H1 (cell line): ENCODE measurements around the gene SLC25A39. TPM values are rescaled to one million over a fixed set of nuclear protein-coding genes. Genes with fewer than 3 reads are reported as not detected.

Experiments
- CTCF ChIA-PET: fragments of 300-600 bp; sonication (Branson Sonifier 250); formaldehyde crosslinking; loops from one replicate; lab custom pipeline; 2021; ENCODE audit not compliant: partially characterized antibody; lab: Charles Lee
- POLR2A ChIA-PET: fragments of 300-600 bp; sonication (Branson Sonifier 250); formaldehyde crosslinking; loops from one replicate; lab custom pipeline; 2021; ENCODE audit warnings: inconsistent platforms; ENCODE audit not compliant: partially characterized antibody; lab: Charles Lee
- DNase-seq, 2 experiments: peaks; one replicate each; pipeline versions ENCODE4 v3.0.0 to v3.0.0-alpha.2; 2010 to 2022; ENCODE audit warnings: low spot score in 2 of 2, low read depth in 1 of 2, mixed read lengths in 1 of 2
- FAIRE-seq: peaks from 2 replicates; lab custom pipeline; 2011; peaks lifted over from hg19 to GRCh38; lab: Jason Lieb, UNC
- H2AFZ ChIP-seq: 2 replicates; pipeline ENCODE4 v1.8.1; 2012; ENCODE audit warnings: low read length, inconsistent platforms
- H2AK5ac ChIP-seq: 2 replicates; pipeline ENCODE4 v1.6.1; 2013; ENCODE audit warnings: low read depth, low read length
- H2BK120ac ChIP-seq: replicated peaks from 2 replicates; pipeline ENCODE3; 2013; ENCODE audit warnings: low read depth, low read length, inconsistent platforms
- H2BK12ac ChIP-seq: 2 replicates; pipeline ENCODE4 v1.6.1; 2013; ENCODE audit warnings: low read depth, low read length
- H2BK15ac ChIP-seq: 2 replicates; pipeline ENCODE4 v1.6.1; 2013; ENCODE audit warnings: low read length
- H2BK20ac ChIP-seq: 2 replicates; pipeline ENCODE4 v1.6.1; 2013; ENCODE audit warnings: low read length
- H2BK5ac ChIP-seq: 2 replicates; pipeline ENCODE4 v1.6.1; 2013; ENCODE audit warnings: low read depth, low read length
- H3K14ac ChIP-seq: 2 replicates; pipeline ENCODE4 v1.6.1; 2013; ENCODE audit warnings: inconsistent platforms; ENCODE audit not compliant: insufficient read length
- H3K18ac ChIP-seq: 2 replicates; pipeline ENCODE4 v1.6.1; 2013; ENCODE audit warnings: low read length; ENCODE audit errors: extremely low read depth
- H3K23ac ChIP-seq: 2 replicates; pipeline ENCODE4 v1.6.1; 2013; ENCODE audit warnings: inconsistent platforms; ENCODE audit not compliant: insufficient read length
- H3K23me2 ChIP-seq: 2 replicates; pipeline ENCODE4 v1.6.1; 2013; ENCODE audit warnings: low read depth, low read length
- H3K27ac ChIP-seq: 2 replicates; pipeline ENCODE4 v1.6.1; 2011; ENCODE audit warnings: low read depth, low read length, inconsistent platforms
- H3K27me3 ChIP-seq, 4 experiments: replicated peaks in 1 of 4; 1 replicate in 1 of 4; 2 replicates in 3 of 4; pipeline versions ENCODE4 v1.6.1 to v1.8.1; 2011 to 2013; ENCODE audit warnings: low read length in 3 of 4, mild to moderate bottlenecking in 3 of 4, inconsistent platforms in 2 of 4, mixed read lengths in 2 of 4, moderate library complexity in 1 of 4; ENCODE audit not compliant: control insufficient read depth in 3 of 4, insufficient read depth in 3 of 4; ENCODE audit errors: extremely low read depth in 1 of 4
- H3K36me3 ChIP-seq, 4 experiments: 2 replicates each; pipeline versions ENCODE4 v1.6.1 to v1.8.1; 2011 to 2013; ENCODE audit warnings: mild to moderate bottlenecking in 4 of 4, low read length in 3 of 4, moderate library complexity in 2 of 4, control low read depth in 1 of 4, inconsistent platforms in 1 of 4; ENCODE audit not compliant: insufficient read depth in 4 of 4, control insufficient read depth in 2 of 4
- H3K4ac ChIP-seq: replicated peaks from 2 replicates; pipeline ENCODE3; 2013; ENCODE audit warnings: low read length, low read depth, mixed read lengths, inconsistent platforms; ENCODE audit not compliant: insufficient read length
- H3K4me1 ChIP-seq, 4 experiments: replicated peaks in 1 of 4; 1 replicate in 1 of 4; 2 replicates in 3 of 4; pipeline versions ENCODE4 v1.6.1 to v1.8.1; 2011 to 2013; ENCODE audit warnings: low read length in 3 of 4, inconsistent platforms in 2 of 4, mixed read lengths in 1 of 4; ENCODE audit not compliant: insufficient read depth in 4 of 4, control insufficient read depth in 3 of 4
- H3K4me2 ChIP-seq, 2 experiments: 2 replicates each; pipeline versions ENCODE4 v1.6.1 to v1.8.1; 2011 to 2013; ENCODE audit warnings: low read depth in 2 of 2, low read length in 2 of 2, control low read depth in 1 of 2, inconsistent platforms in 1 of 2, mild to moderate bottlenecking in 1 of 2; ENCODE audit not compliant: insufficient read depth in 1 of 2
- H3K4me3 ChIP-seq, 4 experiments: fragments of 200-600, 300-600 bp in 1 of 4; sonication (generic), shearing (Covaris generic), sonication (Bioruptor Twin) in 1 of 4; 2 replicates each; pipeline versions ENCODE4 v1.5.1 to v1.8.1; 2011 to 2016; ENCODE audit warnings: low read length in 4 of 4, low read depth in 3 of 4, control low read depth in 2 of 4, inconsistent platforms in 2 of 4, mild to moderate bottlenecking in 2 of 4, mixed read lengths in 1 of 4, moderate library complexity in 1 of 4; ENCODE audit not compliant: insufficient read depth in 2 of 4; ENCODE audit errors: extremely low read depth in 1 of 4
- H3K56ac ChIP-seq: replicated peaks from 2 replicates; pipeline ENCODE3; 2013; ENCODE audit warnings: low read depth, mild to moderate bottlenecking, mixed read lengths, low read length, inconsistent platforms; ENCODE audit not compliant: insufficient read length
- H3K79me1 ChIP-seq: 2 replicates; pipeline ENCODE4 v1.6.1; 2013; ENCODE audit warnings: low read depth, low read length, control low read depth
- H3K79me2 ChIP-seq, 2 experiments: 2 replicates each; pipeline versions ENCODE4 v1.6.1 to v1.8.1; 2012 to 2013; ENCODE audit warnings: low read length in 2 of 2, mild to moderate bottlenecking in 2 of 2, inconsistent platforms in 1 of 2; ENCODE audit not compliant: insufficient read depth in 2 of 2, control insufficient read depth in 1 of 2
- H3K9ac ChIP-seq, 4 experiments: replicated peaks in 1 of 4; 1 replicate in 1 of 4; 2 replicates in 3 of 4; pipeline versions ENCODE4 v1.6.1 to v1.8.1; 2011 to 2013; ENCODE audit warnings: low read depth in 3 of 4, low read length in 3 of 4, control low read depth in 2 of 4, mild to moderate bottlenecking in 2 of 4, moderate library complexity in 2 of 4, inconsistent platforms in 1 of 4; ENCODE audit errors: extremely low read depth in 1 of 4
- H3K9me3 ChIP-seq, 2 experiments: 2 replicates each; pipeline versions ENCODE4 v1.6.1 to v1.8.1; 2012 to 2013; ENCODE audit warnings: mild to moderate bottlenecking in 2 of 2, moderate library complexity in 2 of 2, control low read depth in 1 of 2, inconsistent platforms in 1 of 2, low read depth in 1 of 2, low read length in 1 of 2, mixed read lengths in 1 of 2; ENCODE audit not compliant: insufficient read depth in 2 of 2
- H4K20me1 ChIP-seq, 2 experiments: replicated peaks in 1 of 2; 2 replicates each; pipeline versions ENCODE3 to v1.8.1; 2011 to 2013; ENCODE audit warnings: inconsistent platforms in 2 of 2, low read length in 2 of 2, mild to moderate bottlenecking in 1 of 2; ENCODE audit not compliant: insufficient read depth in 2 of 2, control insufficient read depth in 1 of 2
- H4K5ac ChIP-seq: 2 replicates; pipeline ENCODE4 v1.6.1; 2013; ENCODE audit warnings: low read length, low read depth, mixed read lengths, inconsistent platforms; ENCODE audit not compliant: insufficient read length
- H4K8ac ChIP-seq: 2 replicates; pipeline ENCODE4 v1.8.0; 2013; ENCODE audit warnings: mild to moderate bottlenecking, moderate library complexity, low read length, inconsistent platforms; ENCODE audit not compliant: insufficient read depth; ENCODE audit errors: extremely low read depth
- H4K91ac ChIP-seq: replicated peaks from 2 replicates; pipeline ENCODE3; 2013; ENCODE audit warnings: low read length, mixed read lengths, inconsistent platforms; ENCODE audit not compliant: insufficient read length
- CBX5 ChIP-seq: fragments of 300-800, 300-1000 bp; sonication (generic); IDR thresholded peaks from 2 replicates; pipeline ENCODE4 v1.7.1; 2016; ENCODE audit warnings: antibody characterized with exemption, low read length, low read depth
- EZH2 ChIP-seq: fragments of 200-600 bp; sonication (generic); IDR thresholded peaks from 2 replicates; pipeline ENCODE4 v1.7.1; 2012; ENCODE audit warnings: low read depth, mild to moderate bottlenecking, moderate library complexity, low read length, inconsistent platforms; ENCODE audit not compliant: severe bottlenecking
- HDAC2 ChIP-seq, 2 experiments: fragments of 300-600 bp in 1 of 2; sonication (generic) in 1 of 2; IDR thresholded peaks; 2 replicates each; pipeline ENCODE4 v1.6.1; 2011 to 2012; ENCODE audit warnings: low read depth in 2 of 2, low read length in 2 of 2, mild to moderate bottlenecking in 2 of 2, moderate library complexity in 2 of 2, borderline replicate concordance in 1 of 2, inconsistent platforms in 1 of 2
- KDM1A ChIP-seq: fragments of 200-600, 300-600 bp; sonication (generic); IDR thresholded peaks from 2 replicates; pipeline ENCODE4 v1.7.1; 2016; ENCODE audit warnings: mild to moderate bottlenecking, low read length, borderline replicate concordance
- WGBS, 2 experiments: shearing (Covaris generic) in 1 of 2; methylation state at CpG; one replicate each; pipeline versions ENCODE4 v1.1.6 to v1.1.7; 2013 to 2015; ENCODE audit warnings: low lambda C conversion rate in 2 of 2, mixed read lengths in 2 of 2, inconsistent platforms in 1 of 2, low coverage in 1 of 2, missing lambda C conversion rate in 1 of 2; ENCODE audit not compliant: insufficient replicate concordance in 2 of 2, insufficient coverage in 1 of 2, insufficient read length in 1 of 2; ENCODE audit errors: extremely low coverage in 1 of 2, missing lambda C conversion rate in 1 of 2; 5-methylcytosine and 5-hydroxymethylcytosine counted together
- polyA plus RNA-seq, 7 experiments: library from polyadenylated mRNA; depleted of rRNA in 3 of 7; stranded (reverse) in 5 of 7; unstranded in 2 of 7; fragments of >200 nt in 5 of 7; fragments of 200-250 nt in 2 of 7; gene quantifications; 1 replicate in 5 of 7; 2 replicates in 1 of 7; 4 replicates in 1 of 7; pipeline versions ENCODE4 v1.2.1 to v1.2.3, GENCODE V29; 2011 to 2013; ENCODE audit warnings: missing spikeins in 2 of 7, mixed read lengths in 2 of 7
- total RNA-seq: library from RNA; stranded (reverse); fragmentation: NEBNext Ultra II Directional; extraction: Animal tissue kit (Norgen Biotek cat#: 25700); gene quantifications from 2 replicates; pipeline ENCODE4 v1.2.1, GENCODE V29; 2021
- TF ChIP-seq, protein P1 (sequence below): IDR thresholded peaks from 2 replicates; pipeline ENCODE4 v1.6.1; 2012; ENCODE audit warnings: inconsistent platforms

Gene SLC25A39
- total and polyA plus RNA-seq, 2 of the 8 experiments (the other 6 are each of a cell fraction or from before 2014, with no cell fraction given), result 200 to 291 TPM

DNA sequence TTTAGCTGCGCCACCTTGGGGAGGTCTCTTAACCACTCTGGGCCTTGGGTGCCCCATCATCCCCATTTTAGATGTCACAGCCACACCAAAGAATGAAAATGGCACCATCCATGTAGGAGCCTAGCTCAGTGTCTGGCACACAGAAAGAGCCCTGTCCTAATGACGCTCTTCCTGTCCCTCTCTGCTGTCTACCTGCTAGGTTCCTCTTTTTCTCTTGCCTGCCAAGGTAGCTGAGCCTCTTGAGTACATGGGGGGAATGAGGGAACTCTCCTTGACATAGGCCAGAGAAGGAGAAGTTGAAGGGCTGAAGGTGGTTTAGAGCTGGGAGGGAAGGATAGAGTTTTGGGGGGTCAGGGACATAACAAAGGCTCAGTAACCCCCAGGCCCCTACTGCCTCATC is 14.4 kb downstream of the SLC25A39 start:
- H4K20me1 ChIP-seq, result peaks cover 0 to 6% of the 10 kb centered on the region in 2 experiments
- H3K4me1 ChIP-seq, result peaks cover 7 to 42% (median 30%) of the 10 kb centered on the region in 4 experiments
- H2BK20ac ChIP-seq, result no peak overlapping the region
- H3K79me2 ChIP-seq, result no peaks in the 10 kb centered on the region
- TF ChIP-seq KDM1A (no peak), CBX5 (no peak), HDAC2 (IDR thresholded peaks at IDR 0.05; ENCODE audit: borderline replicate concordance in 1 of 2, low read depth in 2 of 2, low read length in 2 of 2) (no peak), EZH2 (no peak)
- TF ChIP-seq, protein P1, sequence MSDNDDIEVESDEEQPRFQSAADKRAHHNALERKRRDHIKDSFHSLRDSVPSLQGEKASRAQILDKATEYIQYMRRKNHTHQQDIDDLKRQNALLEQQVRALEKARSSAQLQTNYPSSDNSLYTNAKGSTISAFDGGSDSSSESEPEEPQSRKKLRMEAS, result no peak
- TF ChIP-seq, all 59 proteins: peak for 0
- peak overlapping the region; percentile 28; the same call in 1 of the 2 replicates for H2AK5ac ChIP-seq
- H3K79me1 ChIP-seq, result no peaks in the 10 kb centered on the region
- no peak overlapping the region for H4K5ac ChIP-seq
- H3K9ac ChIP-seq, result no peak overlapping the region
- H3K4me3 ChIP-seq, result no peak overlapping the region
- no peaks in the 10 kb centered on the region for H3K9me3 ChIP-seq
- no peak for DNase-seq
- H4K91ac ChIP-seq, result no peak overlapping the region
- peak overlapping the region in 1 of 2 experiments; percentile 37; a peak in 1 of 4 replicates for H3K4me2 ChIP-seq
- no peak overlapping the region for H3K56ac ChIP-seq
- no peak overlapping the region for H2AFZ ChIP-seq
- no peak overlapping the region for H4K8ac ChIP-seq
- H2BK5ac ChIP-seq, result peak overlapping the region; percentile 52; the same call in 1 of the 2 replicates
- H2BK120ac ChIP-seq, result no peak overlapping the region
- H3K23me2 ChIP-seq, result peaks cover 11% of the 10 kb centered on the region
- no peak overlapping the region for H3K23ac ChIP-seq
- no peaks in the 10 kb centered on the region for H3K36me3 ChIP-seq
- H3K27ac ChIP-seq, result no peak overlapping the region
- CTCF ChIA-PET, result interaction anchor here (0.6 to 3.7 kb wide), 20 partner anchors 9 to 452 kb away, joined by 3 to 24 read pairs (median 3); no protein-coding TSS in a partner anchor
- H3K27me3 ChIP-seq, result peaks cover 0 to 13% (median 12%) of the 10 kb centered on the region in 4 experiments; a peak in 6 of 7 replicates
- 0 out of 2 replicates have a peak overlapping the region, but pooled peaks have one; percentile 60 for H2BK12ac ChIP-seq
- no peak overlapping the region for H3K4ac ChIP-seq
- H2BK15ac ChIP-seq, result no peak overlapping the region
- H3K18ac ChIP-seq, result no peak overlapping the region
- FAIRE-seq, result no peak
- POLR2A ChIA-PET, result interaction anchor here (0.7 to 4.0 kb wide), 8 partner anchors 11 to 149 kb away, joined by 3 to 61 read pairs (median 3); partner anchors contain the start of genes SLC25A39 and UBTF
- WGBS, 2 experiments, result 83% methylated on average over 2 of the region's 2 CpGs; no CpG with 5 or more reads in 1 of the 2 experiments
- H3K14ac ChIP-seq, result no peak overlapping the region
